ENCODE results near the gene AFF3.
"Not testable (repeated sequence)": the region's sequence is repeated elsewhere in the genome, so short reads cannot be mapped to it uniquely, and the experiment has no call there.

AFF3 gene

DNA sequence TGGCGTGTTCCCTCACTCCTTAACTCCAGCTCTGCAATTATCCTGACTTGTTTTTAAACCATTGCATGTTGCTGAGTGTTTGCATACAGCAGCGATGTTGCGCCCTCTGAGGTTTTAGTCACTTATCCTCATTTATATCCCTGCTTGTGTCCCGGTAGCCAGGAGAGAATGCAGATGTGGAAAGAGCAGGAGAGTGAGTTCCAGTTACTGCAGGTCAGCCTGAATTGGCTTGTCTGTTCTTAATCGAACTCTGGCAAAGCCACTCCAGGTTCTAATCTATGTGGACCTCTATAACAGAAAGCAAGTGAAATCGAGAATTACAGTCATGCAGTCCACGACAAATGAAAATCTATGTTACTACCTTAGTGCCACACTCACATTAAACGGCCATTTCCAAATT is 357.4 kb downstream of the AFF3 start:
- DNase-seq (ENCODE audit: low read depth): no peak

DNA sequence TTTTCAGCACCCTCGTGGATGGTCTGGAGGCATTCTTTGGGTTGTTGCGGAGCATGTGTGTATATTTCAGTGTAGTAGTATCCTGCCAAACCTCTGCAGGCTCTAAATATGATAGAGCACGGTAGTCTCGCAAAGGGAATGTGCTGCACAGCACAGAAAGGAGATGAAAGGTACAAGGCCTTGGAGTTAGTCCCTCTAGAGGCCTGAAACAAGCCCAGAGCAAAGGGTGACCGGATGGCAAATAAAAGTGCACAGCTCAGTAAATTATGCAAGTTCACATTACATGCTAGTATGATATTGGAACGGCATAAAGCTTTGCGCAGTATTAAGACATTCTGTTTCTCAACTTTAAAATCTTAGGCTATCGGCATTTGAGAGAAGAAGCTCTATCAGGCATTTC is 358.1 kb downstream of the AFF3 start:
- DNase-seq (ENCODE audit: low read depth): no peak

DNA sequence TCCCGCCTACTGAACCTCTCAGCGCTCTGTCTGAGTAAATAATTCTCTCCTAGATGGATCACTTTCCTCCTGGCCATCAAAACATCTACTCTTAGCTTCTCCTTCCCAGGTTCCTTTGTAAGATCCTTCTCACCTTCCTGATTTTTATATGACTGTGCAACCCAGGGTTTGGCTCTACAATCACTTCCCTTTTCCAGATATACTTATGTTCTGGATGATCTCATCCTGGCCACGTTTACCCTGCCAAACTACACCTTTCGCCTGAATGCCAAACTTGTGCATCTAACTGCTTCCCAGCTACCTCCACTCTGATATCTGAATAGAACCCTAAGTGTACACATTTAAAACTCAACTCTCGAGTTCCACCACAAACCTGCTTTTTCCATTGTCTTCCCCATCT is 362.1 kb downstream of the AFF3 start:
- no peak for DNase-seq (ENCODE audit: low read depth)

DNA sequence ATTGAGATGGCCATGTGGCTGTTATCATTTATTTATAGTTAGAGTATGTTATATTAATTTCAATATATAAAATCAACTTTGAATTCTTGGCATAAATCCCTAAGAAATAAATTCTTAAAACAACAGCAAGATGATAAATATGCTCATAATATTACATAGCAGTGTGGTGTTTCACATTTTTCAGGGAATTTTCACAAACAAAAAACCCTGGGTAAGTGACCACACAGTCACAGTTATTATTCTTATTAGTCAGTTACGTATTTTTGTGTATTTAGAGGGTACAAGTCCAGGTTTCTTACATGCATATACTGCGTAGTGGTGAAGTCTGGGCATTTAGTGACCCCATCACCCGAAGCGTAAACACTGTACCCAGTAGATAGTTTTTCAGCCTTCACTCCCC is 363.1 kb downstream of the AFF3 start:
- no peak for DNase-seq (ENCODE audit: low read depth)

DNA sequence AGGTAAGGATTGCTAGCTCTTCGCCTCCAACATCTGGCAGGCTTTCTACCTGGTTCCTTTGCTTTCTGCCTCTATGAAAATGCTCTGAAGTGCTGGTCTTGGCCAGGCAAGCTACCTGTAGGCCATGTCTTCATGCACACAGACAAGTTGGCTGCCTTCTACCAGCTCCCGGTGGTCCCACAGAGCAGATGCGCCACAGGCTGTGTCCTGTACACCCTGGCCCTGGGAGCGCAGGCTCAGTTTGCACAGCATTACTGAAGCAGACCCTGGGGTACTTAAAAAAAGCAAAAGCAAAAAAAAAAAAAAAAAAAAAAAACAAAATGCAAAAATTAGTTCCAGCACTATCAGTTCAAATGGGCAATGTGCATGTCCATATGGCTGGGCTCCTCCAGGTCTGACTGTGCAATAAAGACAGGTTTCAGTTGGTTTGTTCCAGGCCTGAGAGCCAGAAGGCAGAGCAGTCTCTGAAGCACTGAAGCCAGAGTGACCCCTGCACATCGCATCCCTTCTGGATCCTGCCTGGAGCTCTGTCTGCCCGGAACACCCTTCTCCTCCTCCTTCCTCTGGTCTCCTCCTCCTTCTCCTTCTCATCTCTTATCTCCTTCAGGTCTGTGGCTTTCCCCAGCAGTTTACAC is 364.6 kb downstream of the AFF3 start:
- DNase-seq (ENCODE audit: low read depth): no peak

DNA sequence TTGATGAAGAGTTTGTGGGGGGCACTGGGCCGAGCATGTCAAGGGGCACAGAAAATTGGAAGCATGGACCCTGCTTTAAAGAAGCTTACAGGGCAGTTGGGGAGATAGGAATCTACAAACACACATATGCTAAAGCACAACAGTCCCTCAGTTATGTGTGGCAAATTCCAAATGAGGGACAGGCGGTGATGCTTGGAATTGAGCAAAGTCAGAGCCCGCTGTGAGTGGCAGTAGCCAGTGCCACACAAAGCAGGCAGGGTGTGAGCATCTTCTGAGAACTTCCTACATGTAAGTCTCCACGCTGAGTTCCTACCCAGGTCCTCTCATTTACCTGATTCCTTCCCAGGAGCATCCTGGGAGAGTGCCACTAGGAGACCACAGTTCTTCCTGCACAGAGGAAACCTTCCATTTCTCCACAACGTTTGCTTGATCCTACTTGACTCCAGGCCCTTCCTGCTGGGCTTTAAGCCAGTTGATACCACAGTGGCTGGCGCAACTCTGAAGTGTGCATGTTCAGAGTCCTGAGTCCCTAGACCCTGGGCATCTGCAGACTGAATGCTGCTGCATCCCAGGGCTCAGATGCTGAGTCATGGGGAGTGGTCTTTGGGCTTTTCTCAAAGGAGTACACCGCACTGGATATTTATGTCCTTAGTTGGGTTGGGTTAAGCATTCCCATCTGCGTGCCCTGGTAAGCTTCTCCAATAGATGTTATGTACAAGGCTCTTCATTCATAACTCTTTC is 365.3 kb downstream of the AFF3 start:
- no peak for DNase-seq (ENCODE audit: low read depth)

DNA sequence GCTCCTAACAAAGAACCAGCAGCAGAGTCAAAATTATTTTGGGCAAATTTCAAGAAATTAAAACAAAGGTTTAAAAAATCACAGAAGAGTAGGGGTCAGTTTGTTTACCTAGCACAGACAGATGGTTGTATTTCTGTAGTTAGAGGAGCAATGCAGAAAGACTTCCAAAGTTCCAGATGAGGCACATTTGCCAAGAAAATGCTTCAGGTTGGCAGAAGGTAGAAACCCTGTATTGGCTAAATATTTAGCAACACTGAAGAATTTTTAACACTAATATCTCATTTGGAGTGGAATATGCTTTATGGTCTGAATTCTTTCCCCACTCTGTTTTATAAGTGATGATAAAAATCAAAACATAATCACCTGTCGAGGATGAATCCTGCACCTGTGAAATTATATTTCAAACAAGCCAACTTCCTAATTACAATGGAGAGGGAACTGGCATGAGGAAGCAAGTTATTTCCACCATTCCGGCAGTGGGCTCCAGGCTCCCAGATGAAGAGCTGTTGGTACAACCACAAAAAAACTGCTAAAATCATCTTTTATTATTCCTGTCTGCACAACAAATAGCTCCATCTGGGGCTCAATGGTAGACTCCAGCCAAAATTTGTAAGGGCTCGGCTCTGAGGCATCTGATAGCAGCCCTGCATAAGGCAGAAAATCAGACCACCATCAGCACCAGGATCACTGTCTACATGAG is 366.0 kb downstream of the AFF3 start:
- DNase-seq (ENCODE audit: low read depth): no peak

DNA sequence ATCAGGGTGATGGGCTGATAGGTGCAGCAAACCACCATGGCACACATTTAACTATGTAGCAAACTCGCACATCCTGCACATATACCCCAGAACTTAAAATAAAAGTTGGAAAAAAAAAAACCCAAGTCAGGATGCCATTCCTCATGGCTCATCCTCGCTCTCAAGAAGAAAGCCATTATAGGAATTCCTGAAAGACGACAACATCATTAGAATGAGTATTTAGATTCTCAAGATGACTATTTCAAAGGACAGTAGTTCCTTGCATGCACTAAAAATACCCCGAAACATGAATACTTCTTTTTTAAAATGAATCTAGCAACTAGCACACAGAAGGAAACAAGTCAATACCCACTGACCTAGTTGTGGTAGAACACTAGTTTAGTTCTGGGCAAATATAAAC is 366.8 kb downstream of the AFF3 start:
- peak; percentile 15 for DNase-seq (ENCODE audit: low read depth)

DNA sequence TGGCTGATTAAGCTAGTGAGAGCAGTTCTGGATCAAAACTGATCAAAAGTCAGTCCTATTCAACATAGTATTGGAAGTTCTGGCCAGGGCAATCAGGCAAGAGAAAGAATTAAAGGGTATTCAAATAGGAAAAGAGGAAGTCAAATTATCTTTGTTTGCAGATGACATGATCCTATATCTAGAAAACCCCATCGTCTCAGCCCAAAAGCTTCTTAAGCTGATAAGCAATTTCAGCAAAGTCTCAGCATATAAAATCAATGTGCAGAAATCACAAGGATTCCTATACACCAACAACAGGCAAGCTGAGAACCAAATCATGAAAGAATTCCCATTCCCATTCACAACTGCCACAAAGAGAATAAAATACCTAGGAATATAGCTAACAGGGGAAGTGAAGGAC is 368.7 kb downstream of the AFF3 start:
- not testable (repeated sequence) for DNase-seq (ENCODE audit: low read depth)

DNA sequence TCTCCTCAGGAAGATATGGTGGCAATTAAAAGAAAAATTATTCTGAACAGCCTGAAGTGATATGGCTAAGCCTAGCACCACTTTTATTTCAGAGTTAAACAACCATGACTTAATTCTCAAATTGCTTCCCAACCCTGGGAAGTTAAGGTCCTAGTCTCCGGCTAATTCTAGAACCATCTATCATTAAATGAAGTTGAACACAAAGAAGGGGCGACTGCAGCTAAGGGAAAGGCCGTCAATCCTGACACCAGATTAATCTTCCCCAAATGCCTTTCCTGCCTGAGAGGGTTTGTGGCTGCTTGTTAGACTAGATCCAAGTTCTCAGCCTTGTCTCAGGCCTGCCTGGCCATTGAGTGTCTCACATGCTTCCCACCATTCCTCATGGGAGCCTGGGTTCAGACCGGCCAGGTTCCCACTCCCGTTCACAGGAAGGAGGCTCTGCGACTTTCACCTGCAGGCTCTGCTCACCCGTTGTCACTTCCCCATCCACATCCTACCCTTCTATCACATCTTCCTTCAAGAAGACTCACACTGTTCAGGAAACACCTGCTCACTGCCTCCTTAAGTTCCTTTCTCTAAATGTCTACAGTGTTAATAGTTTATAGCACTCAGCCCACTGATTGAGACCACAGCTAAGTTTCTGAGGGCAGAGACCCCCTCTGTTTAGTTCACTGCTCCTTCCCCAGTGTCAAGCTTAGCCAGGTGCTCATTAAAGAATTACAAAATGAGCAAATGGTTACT is 369.6 kb downstream of the AFF3 start:
- no peak for DNase-seq (ENCODE audit: low read depth)

DNA sequence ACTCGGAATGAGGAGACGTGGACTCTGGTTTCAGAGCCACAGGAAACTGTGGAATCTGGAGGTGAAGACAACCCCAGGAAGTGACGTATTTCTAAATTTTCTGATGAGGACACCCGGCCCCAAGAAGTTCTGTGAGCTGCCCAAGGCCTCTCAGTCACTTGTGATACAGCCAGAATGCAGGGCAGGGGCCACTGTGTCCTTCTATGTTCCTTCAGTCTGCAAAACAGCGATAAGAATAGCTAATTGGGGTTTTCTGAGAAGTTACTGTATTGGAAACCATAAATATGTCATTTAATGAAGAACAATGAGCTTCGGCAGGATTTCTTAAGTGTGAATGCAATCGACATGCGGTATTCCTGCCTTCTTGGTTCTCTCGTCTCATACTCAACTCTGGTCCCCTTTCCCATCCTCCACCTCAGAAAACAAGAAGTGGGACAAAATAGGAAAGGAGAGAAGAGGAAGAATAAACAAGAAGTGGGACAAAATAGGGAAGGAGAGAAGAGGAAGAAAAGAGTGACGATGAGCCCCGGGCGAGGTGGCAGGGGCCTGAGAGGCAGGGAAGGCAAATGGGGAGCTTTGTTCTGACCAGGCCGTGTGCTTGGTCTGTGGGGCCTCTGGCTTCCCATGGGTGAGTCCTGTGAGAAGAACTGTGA is 370.6 kb downstream of the AFF3 start:
- no peak for DNase-seq (ENCODE audit: low read depth)

DNA sequence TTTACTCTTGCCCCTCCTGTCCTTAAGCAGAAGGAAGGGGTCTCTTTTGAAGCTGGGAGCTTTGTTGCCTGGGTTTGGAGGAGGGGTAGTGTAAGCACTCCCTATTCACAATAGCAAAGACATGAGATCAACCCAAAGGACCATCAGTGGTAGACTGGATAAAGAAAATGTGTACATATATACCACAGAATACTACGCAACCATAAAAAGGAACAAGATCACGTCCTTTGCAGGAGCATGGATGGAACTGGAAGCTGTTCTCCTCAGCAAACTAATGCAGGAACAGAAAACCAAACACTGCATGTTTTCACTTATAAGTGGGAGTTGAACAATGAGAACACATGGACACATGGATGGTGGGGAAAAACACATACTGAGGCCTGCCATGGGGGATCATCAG is 371.5 kb downstream of the AFF3 start:
- DNase-seq (ENCODE audit: low read depth): no peak

DNA sequence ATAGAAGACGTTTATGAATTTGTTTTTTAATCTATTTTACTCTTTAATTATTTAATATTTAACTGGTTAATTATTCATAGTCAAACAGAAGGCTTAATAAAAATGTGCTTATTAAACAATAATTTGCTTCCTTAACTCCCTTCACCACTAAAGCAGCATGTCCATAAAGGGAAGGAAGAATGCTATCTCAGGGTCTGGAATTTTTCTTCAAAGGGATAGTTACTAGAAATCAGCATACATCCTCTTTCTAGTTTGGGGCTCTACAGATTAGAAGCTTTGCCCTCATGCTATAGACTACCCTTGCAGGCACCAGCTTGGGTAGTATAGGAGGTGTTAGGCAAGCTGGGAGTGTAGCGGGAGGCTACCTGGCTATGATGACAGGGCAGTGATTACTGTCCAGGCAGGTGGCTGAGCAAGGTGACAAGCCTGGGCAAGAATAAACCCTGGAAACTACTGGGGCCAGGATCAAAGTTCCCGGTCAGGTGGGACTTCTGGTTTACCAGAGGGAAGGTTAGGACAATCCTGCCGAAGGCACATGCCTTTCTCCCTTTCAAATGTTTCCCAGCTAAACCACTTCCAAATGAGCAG is 376.6 kb downstream of the AFF3 start:
- no peak for DNase-seq (ENCODE audit: low read depth)

DNA sequence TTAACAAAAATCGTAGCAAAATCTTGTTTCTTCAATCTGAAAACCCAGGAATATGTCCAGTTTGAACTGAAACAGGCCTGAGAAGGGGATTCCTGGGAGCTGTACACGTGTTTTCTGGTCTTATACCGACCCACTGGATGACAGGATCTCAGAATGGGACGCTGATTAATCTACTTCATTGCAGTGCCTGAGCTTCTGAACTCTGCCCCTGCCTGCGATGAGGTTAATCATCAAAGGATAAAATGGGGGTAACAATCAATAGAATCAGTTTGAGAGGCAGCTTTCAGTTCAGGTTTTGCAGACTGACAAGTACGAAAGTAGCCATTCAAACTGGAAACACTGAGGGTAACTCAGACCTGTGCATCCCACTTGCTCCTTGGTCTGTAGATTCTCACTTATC is 378.6 kb downstream of the AFF3 start:
- no peak for DNase-seq (ENCODE audit: low read depth)

DNA sequence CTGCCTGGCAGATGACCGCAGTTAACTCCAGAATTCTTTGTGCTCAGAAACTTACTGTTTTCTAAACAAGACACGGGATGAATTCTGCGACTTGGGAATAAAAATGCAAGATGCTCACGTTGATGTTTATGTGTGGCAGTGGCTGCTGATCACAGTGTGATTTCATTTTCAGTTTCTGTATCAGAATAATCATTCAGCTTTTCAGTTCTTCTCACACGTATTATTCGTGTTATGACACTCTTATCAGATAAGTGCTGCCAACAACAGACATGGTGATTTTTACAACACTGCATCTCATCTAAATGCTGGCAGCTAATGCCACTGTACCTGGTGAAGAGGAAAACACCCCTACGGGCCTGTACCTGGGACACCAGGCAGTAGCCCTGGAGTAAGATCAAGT is 379.7 kb downstream of the AFF3 start:
- no peak for DNase-seq (ENCODE audit: low read depth)

DNA sequence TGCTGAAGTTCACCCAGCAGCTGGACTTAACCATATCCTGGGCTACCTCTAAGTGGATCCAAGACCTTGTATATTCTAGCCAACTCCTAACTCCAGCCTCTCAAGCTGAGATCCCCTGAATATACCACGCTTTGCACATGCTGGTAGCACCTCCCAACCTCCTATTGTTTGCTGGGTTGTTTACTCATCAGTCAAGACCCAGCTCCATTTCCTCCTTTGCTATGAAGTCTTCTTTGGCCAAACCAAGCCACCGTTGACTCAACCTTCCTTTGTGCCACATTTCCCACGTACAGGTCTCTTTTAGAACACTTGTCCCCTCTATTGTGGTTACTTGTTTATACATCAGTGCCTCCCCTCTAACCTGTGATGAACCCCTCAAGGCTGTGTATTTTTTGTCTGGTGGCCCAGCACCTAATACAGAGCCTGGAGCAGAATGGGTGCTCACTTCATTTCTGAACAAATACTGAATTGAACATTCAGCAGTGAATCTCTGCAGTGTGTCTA is 384.7 kb downstream of the AFF3 start:
- DNase-seq (ENCODE audit: low read depth): no peak

DNA sequence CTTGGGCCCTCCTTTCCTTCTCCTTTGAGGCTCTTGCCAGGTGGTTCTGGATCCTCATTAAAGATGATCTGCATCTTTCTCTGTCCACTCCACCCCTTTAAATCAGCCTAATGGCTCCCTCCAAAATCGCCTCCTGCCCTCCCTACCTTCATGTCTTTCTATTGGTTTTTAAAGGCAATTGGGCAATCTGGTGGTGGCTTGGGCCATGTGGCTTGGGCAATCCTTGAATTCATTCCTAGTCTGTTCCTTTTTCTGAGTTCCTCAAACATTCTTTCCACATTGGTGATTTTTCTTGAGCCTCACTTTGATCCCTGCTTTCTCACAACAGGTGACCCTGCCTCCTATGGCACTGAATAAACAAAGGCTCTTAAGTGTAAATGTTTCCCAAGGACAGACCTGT is 386.3 kb downstream of the AFF3 start:
- DNase-seq (ENCODE audit: low read depth): no peak

DNA sequence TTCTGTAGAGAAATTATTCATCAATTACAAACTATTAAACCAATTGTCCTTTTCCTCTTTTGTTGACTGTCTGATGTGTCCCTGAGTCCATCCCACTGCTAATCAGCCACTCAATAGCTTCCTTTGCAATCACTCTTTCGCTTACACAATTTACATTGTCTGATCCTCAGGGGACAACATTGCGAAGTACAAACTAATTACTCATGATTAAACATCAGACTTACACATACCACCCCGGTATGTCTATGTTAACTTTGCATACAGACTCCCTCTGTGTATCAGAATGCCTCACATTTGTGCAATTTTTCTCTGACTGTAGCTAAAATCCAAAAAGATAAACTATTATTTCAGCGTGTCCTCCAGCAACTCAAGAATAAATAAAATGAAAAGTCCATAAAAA is 388.2 kb downstream of the AFF3 start:
- DNase-seq (ENCODE audit: low read depth): no peak

DNA sequence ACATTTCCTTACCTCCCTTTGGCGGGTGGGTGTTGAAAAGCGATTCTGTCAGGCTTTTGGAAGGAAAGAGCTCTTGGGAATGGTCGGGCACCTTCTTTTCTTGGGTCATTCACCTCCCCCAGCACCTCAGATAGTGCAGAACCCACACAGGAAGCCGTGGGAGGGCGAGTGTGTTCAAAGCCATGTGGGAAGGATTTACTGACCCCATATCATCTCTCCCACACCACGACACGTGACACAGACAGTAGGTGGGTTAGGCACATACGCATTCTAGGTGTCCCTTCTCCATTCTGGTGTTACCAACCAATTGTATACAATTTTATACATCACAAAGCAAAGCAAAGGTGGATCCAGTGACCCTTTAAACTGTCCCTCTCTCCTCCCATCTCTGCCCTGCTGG is 388.9 kb downstream of the AFF3 start:
- no peak for DNase-seq (ENCODE audit: low read depth)

DNA sequence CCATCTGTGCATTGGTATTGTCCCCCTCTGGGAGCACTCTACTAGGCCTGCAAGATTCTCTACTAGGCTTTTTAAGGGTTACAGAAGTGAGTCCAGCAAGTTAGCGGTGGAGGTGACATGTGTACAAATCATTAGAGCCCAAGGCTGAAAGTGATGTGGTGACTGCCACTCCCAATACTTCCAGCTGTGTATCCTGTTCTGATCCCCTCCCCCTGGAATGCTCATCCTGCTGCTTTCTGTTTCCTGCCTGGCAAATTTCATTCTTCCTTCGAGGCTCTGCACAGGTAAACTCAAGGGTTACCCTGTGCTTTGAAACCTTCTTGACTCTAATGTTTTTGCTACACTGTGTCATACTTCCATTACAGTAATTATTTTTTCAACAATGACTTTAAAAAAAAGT is 394.0 kb downstream of the AFF3 start:
- no peak for DNase-seq (ENCODE audit: low read depth)

DNA sequence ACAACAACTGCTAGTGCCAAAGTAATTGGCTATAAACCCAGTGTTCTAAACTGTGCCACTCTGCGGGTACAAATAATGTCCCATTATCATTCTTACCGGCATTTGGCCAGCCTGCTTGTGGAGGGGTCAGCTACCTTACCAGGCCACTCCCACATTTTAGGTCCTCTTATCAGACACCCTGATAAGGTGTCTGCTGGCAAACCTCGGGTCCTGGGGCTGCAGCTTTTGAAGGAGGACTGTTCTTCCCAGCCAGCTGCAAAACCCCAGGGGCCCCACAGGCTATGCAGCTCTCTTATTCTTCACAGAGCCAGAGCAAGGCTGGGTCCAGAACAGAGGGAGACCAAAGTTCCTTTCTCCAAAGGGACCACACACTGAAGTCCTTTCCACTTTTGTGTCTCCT is 394.5 kb downstream of the AFF3 start:
- no peak for DNase-seq (ENCODE audit: low read depth)

DNA sequence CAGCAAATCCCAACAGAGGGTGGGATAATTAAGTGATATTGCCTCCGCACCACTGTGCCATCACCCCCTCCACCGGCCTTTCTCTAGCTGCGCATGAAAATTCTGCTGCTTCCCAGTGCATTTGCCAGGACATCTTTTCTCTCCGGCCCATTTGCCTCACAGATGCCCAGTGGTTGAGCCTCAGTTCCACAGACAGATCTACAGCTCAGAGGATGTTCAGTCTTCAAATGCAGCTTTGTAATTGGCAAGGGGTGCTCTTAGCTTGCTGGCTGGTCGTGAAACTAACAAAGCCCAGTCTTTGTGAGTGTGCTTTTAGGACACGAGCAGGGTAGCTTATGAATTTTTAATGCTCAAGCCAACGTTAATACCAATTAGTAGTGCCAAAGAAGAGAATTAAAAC is 399.2 kb downstream of the AFF3 start:
- DNase-seq (ENCODE audit: low read depth): no peak

All from GM04504 (cell line).